Caco-2 (cell line): ENCODE data around the gene ABCA9. TPM values are rescaled to one million over a fixed set of nuclear protein-coding genes. Genes with fewer than 3 reads are reported as not detected.

Source experiments
- BruUV-seq: library from RNA; stranded (reverse); fragments of 400-500 nt; replicated peaks from 2 replicates; lab custom pipeline; 2021; lab: Mats Ljungman, UMichigan
- CTCF ChIA-PET: fragments of 300-600 bp; sonication (Branson Sonifier 250); formaldehyde crosslinking; loops from one replicate; lab custom pipeline; 2022; ENCODE audit warnings: antibody characterized with exemption; lab: Charles Lee
- POLR2A ChIA-PET: fragments of 300-600 bp; sonication (Branson Sonifier 250); formaldehyde crosslinking; loops from one replicate; lab custom pipeline; 2022; ENCODE audit warnings: antibody characterized with exemption; lab: Charles Lee
- DNase-seq, 2 experiments: peaks; one replicate each; pipeline versions ENCODE4 v3.0.0 to v3.0.0-alpha.2; 2020 to 2022
- H3K27me3 ChIP-seq: replicated peaks from 2 replicates; pipeline ENCODE4 v1.6.0; 2011; ENCODE audit warnings: low read length; ENCODE audit not compliant: control insufficient read depth, insufficient read depth
- H3K36me3 ChIP-seq: 2 replicates; pipeline ENCODE4 v1.5.1; 2011; ENCODE audit warnings: low read length; ENCODE audit not compliant: control insufficient read depth, insufficient read depth
- H3K4me1 ChIP-seq: fragments of 250-450 bp; sonication (Bioruptor Pico); 2 replicates; pipeline ENCODE4 v1.5.1; 2020; ENCODE audit warnings: mild to moderate bottlenecking
- H3K4me3 ChIP-seq: 2 replicates; pipeline ENCODE4 v1.5.1; 2011; ENCODE audit warnings: low read depth, mild to moderate bottlenecking, control low read depth, low read length
- H3K9me3 ChIP-seq: fragments of 250-450 bp; sonication (Bioruptor Pico); 2 replicates; pipeline ENCODE4 v1.5.1; 2020; ENCODE audit warnings: mild to moderate bottlenecking, moderate library complexity
- H3K27ac Mint-ChIP-seq: one replicate; pipeline ENCODE4 v1.8.0; 2022; ENCODE audit warnings: mixed read lengths; ENCODE audit not compliant: unreplicated experiment
- H3K27me3 Mint-ChIP-seq: one replicate; pipeline ENCODE4 v1.8.0; 2022; ENCODE audit warnings: mixed read lengths; ENCODE audit not compliant: insufficient read depth, unreplicated experiment
- H3K36me3 Mint-ChIP-seq: one replicate; pipeline ENCODE4 v1.8.0; 2022; ENCODE audit warnings: mild to moderate bottlenecking, mixed read lengths; ENCODE audit not compliant: insufficient read depth, unreplicated experiment
- H3K4me1 Mint-ChIP-seq: one replicate; pipeline ENCODE4 v1.8.0; 2022; ENCODE audit warnings: low read depth, mixed read lengths; ENCODE audit not compliant: unreplicated experiment
- H3K4me3 Mint-ChIP-seq: one replicate; pipeline ENCODE4 v1.8.0; 2022; ENCODE audit warnings: mild to moderate bottlenecking, moderate library complexity, mixed read lengths; ENCODE audit not compliant: unreplicated experiment
- H3K9me3 Mint-ChIP-seq: one replicate; pipeline ENCODE4 v1.8.0; 2022; ENCODE audit warnings: mixed read lengths; ENCODE audit not compliant: unreplicated experiment
- intact Hi-C: fragments of 100-400 bp; cut with micrococcal nuclease; formaldehyde crosslinking; loops from one replicate; pipeline ENCODE4 v1.10.0; 2022; ENCODE audit not compliant: unreplicated experiment
- total RNA-seq: library from RNA; stranded (reverse); gene quantifications from 2 replicates; pipeline ENCODE4 v1.2.3, GENCODE V29; 2022
- TF ChIP-seq, protein P1 (sequence below), 2 experiments: fragments of 200-600 bp in 1 of 2; IDR thresholded peaks; 1 replicate in 1 of 2; 2 replicates in 1 of 2; pipeline versions ENCODE4 v1.5.1 to v1.8.0; 2011 to 2022; ENCODE audit warnings: antibody characterized with exemption in 1 of 2, control low read depth in 1 of 2, inconsistent platforms in 1 of 2, low read depth in 1 of 2, low read length in 1 of 2, mild to moderate bottlenecking in 1 of 2, moderate library complexity in 1 of 2; ENCODE audit not compliant: insufficient read depth in 1 of 2, severe bottlenecking in 1 of 2, unreplicated experiment in 1 of 2

The ABCA9 gene
- total RNA-seq, 1 experiment from 2014 or later, result 0.27 TPM

DNA sequence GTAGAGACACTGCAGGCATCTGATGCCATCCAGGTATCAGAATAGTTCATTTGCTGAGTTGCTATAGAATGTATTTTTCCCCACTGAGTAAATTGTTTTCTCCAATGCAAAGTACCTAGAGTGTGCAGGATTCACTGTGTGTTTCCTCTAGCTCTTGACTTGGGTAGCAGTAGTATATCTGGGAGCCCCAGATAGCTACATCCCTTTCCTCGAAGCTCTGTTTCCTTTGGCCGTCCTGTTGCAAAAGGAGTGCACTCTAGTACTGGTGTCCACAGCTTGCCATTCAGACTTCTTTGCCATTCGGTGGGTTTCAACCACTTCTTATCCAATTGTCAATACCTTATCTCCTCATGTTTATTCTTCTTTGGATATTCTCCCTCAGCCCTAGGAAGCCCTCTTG, 118.3 kb downstream of the ABCA9 start:
- H3K4me3 ChIP-seq, result no peak overlapping the region
- DNase-seq, result no peak
- intact Hi-C loops, result no loop called here
- Mint-ChIP-seq H3K27me3 (no peaks in the 10 kb centered on the region), H3K27ac (no peak overlapping the region), H3K4me3 (no peak overlapping the region), H3K9me3 (no peaks in the 10 kb centered on the region), H3K36me3 (no peaks in the 10 kb centered on the region), H3K4me1 (peaks cover 7% of the 10 kb centered on the region)
- BruUV-seq, result no TSS peak
- POLR2A ChIA-PET, result no interaction called here
- H3K36me3 ChIP-seq, result no peaks in the 10 kb centered on the region
- TF ChIP-seq, protein P1, sequence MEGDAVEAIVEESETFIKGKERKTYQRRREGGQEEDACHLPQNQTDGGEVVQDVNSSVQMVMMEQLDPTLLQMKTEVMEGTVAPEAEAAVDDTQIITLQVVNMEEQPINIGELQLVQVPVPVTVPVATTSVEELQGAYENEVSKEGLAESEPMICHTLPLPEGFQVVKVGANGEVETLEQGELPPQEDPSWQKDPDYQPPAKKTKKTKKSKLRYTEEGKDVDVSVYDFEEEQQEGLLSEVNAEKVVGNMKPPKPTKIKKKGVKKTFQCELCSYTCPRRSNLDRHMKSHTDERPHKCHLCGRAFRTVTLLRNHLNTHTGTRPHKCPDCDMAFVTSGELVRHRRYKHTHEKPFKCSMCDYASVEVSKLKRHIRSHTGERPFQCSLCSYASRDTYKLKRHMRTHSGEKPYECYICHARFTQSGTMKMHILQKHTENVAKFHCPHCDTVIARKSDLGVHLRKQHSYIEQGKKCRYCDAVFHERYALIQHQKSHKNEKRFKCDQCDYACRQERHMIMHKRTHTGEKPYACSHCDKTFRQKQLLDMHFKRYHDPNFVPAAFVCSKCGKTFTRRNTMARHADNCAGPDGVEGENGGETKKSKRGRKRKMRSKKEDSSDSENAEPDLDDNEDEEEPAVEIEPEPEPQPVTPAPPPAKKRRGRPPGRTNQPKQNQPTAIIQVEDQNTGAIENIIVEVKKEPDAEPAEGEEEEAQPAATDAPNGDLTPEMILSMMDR (IDR thresholded peaks at IDR 0.05; ENCODE audit: insufficient read depth in 1 of 2, low read depth in 1 of 2, low read length in 1 of 2, severe bottlenecking in 1 of 2, unreplicated experiment in 1 of 2), result no peak
- no peaks in the 10 kb centered on the region for H3K27me3 ChIP-seq
- H3K4me1 ChIP-seq, result peaks cover 16% of the 10 kb centered on the region
- CTCF ChIA-PET, result no interaction called here
- peaks cover 5% of the 10 kb centered on the region; the same call in 1 of the 2 replicates for H3K9me3 ChIP-seq

DNA sequence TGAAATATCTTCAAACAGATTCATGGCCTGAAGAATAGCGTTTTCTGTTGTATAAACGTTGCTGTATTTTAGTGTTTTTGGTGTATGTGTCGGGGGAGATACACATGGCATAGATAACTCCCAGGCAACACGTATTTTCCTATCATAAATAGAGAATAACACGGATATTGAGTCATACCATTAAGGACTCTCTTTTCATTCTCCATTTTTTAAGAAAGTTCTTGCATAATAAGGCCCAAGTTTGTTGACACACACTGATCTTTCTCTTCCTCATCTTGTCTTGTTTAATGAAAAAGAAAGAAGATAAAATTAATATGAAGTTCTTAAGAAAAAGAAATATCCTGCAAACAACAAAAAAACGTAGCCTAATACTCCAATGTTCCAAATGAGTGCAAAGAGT, 119.0 kb downstream of the ABCA9 start:
- CTCF ChIA-PET, result no interaction called here
- H3K27me3 Mint-ChIP-seq, result no peaks in the 10 kb centered on the region
- H3K9me3 ChIP-seq, result peaks cover 5% of the 10 kb centered on the region; the same call in 1 of the 2 replicates
- H3K36me3 ChIP-seq, result no peaks in the 10 kb centered on the region
- POLR2A ChIA-PET, result no interaction called here
- H3K4me1 ChIP-seq, result peaks cover 16% of the 10 kb centered on the region
- intact Hi-C loops, result no loop called here
- H3K4me1 Mint-ChIP-seq, result peaks cover 7% of the 10 kb centered on the region
- no peaks in the 10 kb centered on the region for H3K9me3 Mint-ChIP-seq
- no peak overlapping the region for H3K4me3 ChIP-seq
- H3K27me3 ChIP-seq, result no peaks in the 10 kb centered on the region
- no peaks in the 10 kb centered on the region for H3K36me3 Mint-ChIP-seq
- no TSS peak for BruUV-seq
- TF ChIP-seq, protein P1 (IDR thresholded peaks at IDR 0.05; ENCODE audit: insufficient read depth in 1 of 2, low read depth in 1 of 2, low read length in 1 of 2, severe bottlenecking in 1 of 2, unreplicated experiment in 1 of 2), result no peak
- no peak for DNase-seq
- no peak overlapping the region for H3K27ac Mint-ChIP-seq
- H3K4me3 Mint-ChIP-seq, result no peak overlapping the region

DNA sequence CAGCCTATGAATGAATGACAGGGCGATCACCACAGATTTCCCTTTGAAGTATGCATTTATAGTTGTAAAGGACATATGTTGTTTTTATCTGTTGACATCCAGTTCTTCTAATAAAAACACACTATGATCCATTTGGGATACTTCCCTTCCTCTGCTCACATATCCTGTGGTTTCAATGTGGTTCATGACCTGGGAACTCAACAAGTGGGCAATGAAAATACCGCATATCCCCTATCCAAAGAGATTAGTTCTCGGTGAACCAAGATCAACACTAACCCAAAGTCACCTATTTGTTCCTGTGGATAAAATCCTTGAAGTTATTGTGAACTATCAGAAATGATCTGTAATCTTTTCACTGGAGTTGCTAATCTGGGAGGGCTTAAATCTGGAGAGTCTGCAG, 121.5 kb downstream of the ABCA9 start:
- peaks cover 7% of the 10 kb centered on the region for H3K4me1 Mint-ChIP-seq
- H3K36me3 Mint-ChIP-seq, result no peaks in the 10 kb centered on the region
- intact Hi-C loops, result no loop called here
- no peak for DNase-seq
- TF ChIP-seq, protein P1 (IDR thresholded peaks at IDR 0.05; ENCODE audit: insufficient read depth in 1 of 2, low read depth in 1 of 2, low read length in 1 of 2, severe bottlenecking in 1 of 2, unreplicated experiment in 1 of 2), result no peak
- ChIA-PET CTCF (no interaction called here), POLR2A (no interaction called here)
- no peak overlapping the region for H3K4me3 Mint-ChIP-seq
- no peaks in the 10 kb centered on the region for H3K27me3 ChIP-seq
- H3K4me1 ChIP-seq, result peaks cover 16% of the 10 kb centered on the region
- no TSS peak for BruUV-seq
- no peak overlapping the region for H3K27ac Mint-ChIP-seq
- no peaks in the 10 kb centered on the region for H3K9me3 Mint-ChIP-seq
- no peaks in the 10 kb centered on the region for H3K36me3 ChIP-seq
- peaks cover 5% of the 10 kb centered on the region; the same call in 1 of the 2 replicates for H3K9me3 ChIP-seq
- H3K27me3 Mint-ChIP-seq, result no peaks in the 10 kb centered on the region
- no peak overlapping the region for H3K4me3 ChIP-seq
